RWPE2 (cell line): Measurements from ENCODE around the gene WFDC6.
"Not testable (repeated sequence)": the region's sequence is repeated elsewhere in the genome, so short reads cannot be mapped to it uniquely, and the experiment has no call there.

Experiments used
- ATAC-seq: fragments of 200-7000 bp; cut with Tn5 transposase; 3 replicates; pipeline ENCODE4 v1.9.1; 2021; ENCODE audit warnings: low read depth
- DNase-seq: peaks from one replicate; pipeline ENCODE4 v3.0.0-alpha.2; 2020; ENCODE audit warnings: low spot score
- H3K27ac ChIP-seq: fragments of 450-650 bp; 2 replicates; pipeline ENCODE4 v1.5.1; 2017; ENCODE audit warnings: mild to moderate bottlenecking; ENCODE audit not compliant: poor library complexity, severe bottlenecking
- H3K27me3 ChIP-seq: fragments of 250-450 bp; sonication (Bioruptor Pico); 2 replicates; pipeline ENCODE4 v1.5.1; 2021; ENCODE audit warnings: mild to moderate bottlenecking, moderate library complexity; ENCODE audit not compliant: insufficient read depth, poor library complexity, severe bottlenecking
- H3K36me3 ChIP-seq: fragments of 250-450 bp; sonication (Bioruptor Pico); 2 replicates; pipeline ENCODE4 v1.5.1; 2020; ENCODE audit warnings: low read depth, mild to moderate bottlenecking, moderate library complexity
- H3K4me1 ChIP-seq: fragments of 250-450 bp; sonication (Bioruptor Pico); 2 replicates; pipeline ENCODE4 v1.5.1; 2021; ENCODE audit warnings: mild to moderate bottlenecking, moderate library complexity; ENCODE audit not compliant: insufficient read depth, poor library complexity, severe bottlenecking
- H3K4me3 ChIP-seq: fragments of 250-450 bp; sonication (Bioruptor Pico); 2 replicates; pipeline ENCODE4 v1.5.1; 2021; ENCODE audit warnings: mild to moderate bottlenecking, moderate library complexity; ENCODE audit not compliant: severe bottlenecking
- H3K9me3 ChIP-seq: fragments of 250-450 bp; sonication (Bioruptor Pico); 2 replicates; pipeline ENCODE4 v1.5.1; 2021; ENCODE audit warnings: mild to moderate bottlenecking, moderate library complexity; ENCODE audit not compliant: severe bottlenecking
- TF ChIP-seq, protein P1 (sequence below): fragments of 450-650 bp; IDR thresholded peaks from one replicate; pipeline ENCODE4 v1.5.1; 2017; ENCODE audit warnings: mild to moderate bottlenecking, moderate library complexity; ENCODE audit not compliant: poor library complexity, severe bottlenecking

The WFDC6 gene

DNA sequence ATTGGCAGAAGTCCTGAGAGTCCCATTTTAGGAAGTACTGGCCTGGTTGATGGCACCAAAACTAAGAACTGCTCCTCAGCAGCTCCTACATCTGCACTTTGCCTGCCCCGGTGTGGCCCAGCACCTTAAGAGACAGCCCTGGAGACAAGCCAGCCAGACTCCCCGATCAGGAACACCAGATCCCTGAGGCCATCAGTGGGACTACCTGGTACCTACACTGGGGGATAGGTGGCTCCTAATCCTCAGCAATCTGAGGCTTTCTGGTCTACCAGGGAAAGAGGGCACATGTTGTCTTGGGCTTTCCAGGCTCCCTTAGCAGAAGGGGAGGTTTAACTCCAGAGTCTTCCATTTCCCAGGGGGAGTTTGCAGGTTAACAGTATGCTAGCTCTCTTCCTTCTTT is at the start of gene WFDC6:
WFDC6 (minus strand) TSS at position 101 of the 400 bp plus-strand sequence; CDS start at position 26, 75 bp downstream.
- H3K36me3 ChIP-seq, result no peaks in the 10 kb centered on the region
- no peaks in the 10 kb centered on the region for H3K4me1 ChIP-seq
- H3K4me3 ChIP-seq, result no peak within 1 kb of the TSS
- peaks cover 45% of the 10 kb centered on the region for H3K27me3 ChIP-seq
- H3K27ac ChIP-seq, result no peak within 1 kb of the TSS
- no peaks in the 10 kb centered on the region for H3K9me3 ChIP-seq
- ATAC-seq, result no peak
- TF ChIP-seq, protein P1, sequence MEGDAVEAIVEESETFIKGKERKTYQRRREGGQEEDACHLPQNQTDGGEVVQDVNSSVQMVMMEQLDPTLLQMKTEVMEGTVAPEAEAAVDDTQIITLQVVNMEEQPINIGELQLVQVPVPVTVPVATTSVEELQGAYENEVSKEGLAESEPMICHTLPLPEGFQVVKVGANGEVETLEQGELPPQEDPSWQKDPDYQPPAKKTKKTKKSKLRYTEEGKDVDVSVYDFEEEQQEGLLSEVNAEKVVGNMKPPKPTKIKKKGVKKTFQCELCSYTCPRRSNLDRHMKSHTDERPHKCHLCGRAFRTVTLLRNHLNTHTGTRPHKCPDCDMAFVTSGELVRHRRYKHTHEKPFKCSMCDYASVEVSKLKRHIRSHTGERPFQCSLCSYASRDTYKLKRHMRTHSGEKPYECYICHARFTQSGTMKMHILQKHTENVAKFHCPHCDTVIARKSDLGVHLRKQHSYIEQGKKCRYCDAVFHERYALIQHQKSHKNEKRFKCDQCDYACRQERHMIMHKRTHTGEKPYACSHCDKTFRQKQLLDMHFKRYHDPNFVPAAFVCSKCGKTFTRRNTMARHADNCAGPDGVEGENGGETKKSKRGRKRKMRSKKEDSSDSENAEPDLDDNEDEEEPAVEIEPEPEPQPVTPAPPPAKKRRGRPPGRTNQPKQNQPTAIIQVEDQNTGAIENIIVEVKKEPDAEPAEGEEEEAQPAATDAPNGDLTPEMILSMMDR, result no peak
- no peak for DNase-seq

DNA sequence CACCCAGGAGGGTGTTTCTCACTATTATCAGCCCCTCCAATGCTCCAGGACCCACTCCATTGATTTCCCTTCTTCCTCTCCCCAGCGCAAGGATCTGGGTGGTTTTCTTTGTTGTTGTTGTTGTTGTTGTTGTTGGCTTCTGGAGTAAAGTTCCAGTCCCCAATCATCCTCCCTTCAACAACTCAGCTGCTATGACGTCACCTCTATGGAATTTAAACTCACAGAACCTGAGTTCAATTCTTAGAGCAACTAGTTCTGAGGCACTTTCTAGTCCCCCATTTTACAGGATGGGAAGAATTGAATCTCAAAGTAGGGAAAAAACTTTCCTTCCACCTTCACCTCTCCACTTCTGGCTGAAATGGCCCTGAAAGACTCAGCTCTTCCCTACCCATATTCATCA is 49.5 kb upstream of the WFDC6 start:
- ATAC-seq, result no peak
- TF ChIP-seq, protein P1, result no peak
- Histone ChIP-seq H3K27ac (no peak overlapping the region), H3K9me3 (peaks cover 2% of the 10 kb centered on the region), H3K4me3 (no peak overlapping the region), H3K27me3 (peaks cover 12% of the 10 kb centered on the region), H3K4me1 (no peaks in the 10 kb centered on the region), H3K36me3 (no peaks in the 10 kb centered on the region)
- DNase-seq, result no peak

- not testable (repeated sequence) for H3K4me1 ChIP-seq, DNase-seq, H3K36me3 ChIP-seq, H3K4me3 ChIP-seq, H3K27ac ChIP-seq, ATAC-seq, H3K9me3 ChIP-seq
- H3K27me3 ChIP-seq, result peaks cover 25% of the 10 kb centered on the region
Measured at GRCh38 chr20:45585986-45586385, 46.7 kb upstream of the WFDC6 start.

- not testable (repeated sequence) for H3K9me3 ChIP-seq, H3K36me3 ChIP-seq, H3K4me3 ChIP-seq, H3K27ac ChIP-seq, H3K4me1 ChIP-seq, ATAC-seq, DNase-seq
- H3K27me3 ChIP-seq, result peaks cover 37% of the 10 kb centered on the region
Measured at GRCh38 chr20:45584294-45584693, 45.0 kb upstream of the WFDC6 start.

GRCh38 chr20:45583502-45583901 is 44.2 kb upstream of the WFDC6 start:
- Histone ChIP-seq H3K27me3 (peaks cover 40% of the 10 kb centered on the region), H3K27ac (no peak overlapping the region), H3K9me3 (no peaks in the 10 kb centered on the region), H3K36me3 (no peaks in the 10 kb centered on the region), H3K4me3 (no peak overlapping the region), H3K4me1 (no peaks in the 10 kb centered on the region)
- no peak for ATAC-seq
- TF ChIP-seq, protein P1, result no peak
- DNase-seq, result no peak

DNA sequence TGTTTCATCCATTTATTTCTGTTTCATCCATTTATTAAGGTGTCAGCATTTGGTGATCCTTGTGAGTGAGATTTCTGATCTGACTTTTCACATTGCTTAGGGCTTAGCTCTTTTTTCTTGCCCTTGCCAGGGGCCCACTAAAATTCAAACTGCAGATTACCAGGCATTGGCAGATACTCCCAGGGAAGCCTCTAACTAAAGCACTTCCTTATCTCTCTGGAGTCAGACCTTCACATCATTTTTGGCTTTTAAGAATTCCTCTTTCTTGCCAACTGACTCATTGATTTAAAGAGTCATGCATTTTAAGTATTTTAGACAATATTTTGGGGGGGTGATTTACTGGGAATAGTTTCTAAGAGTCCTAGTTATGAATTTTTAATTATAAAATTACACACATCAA is 42.4 kb upstream of the WFDC6 start:
- no peak for DNase-seq

More for the DNA sequence above, 42.4 kb upstream of the WFDC6 start:
- ATAC-seq, result no peak
- no peaks in the 10 kb centered on the region for H3K4me1 ChIP-seq
- TF ChIP-seq, protein P1, result no peak
- H3K9me3 ChIP-seq, result no peaks in the 10 kb centered on the region
- H3K27ac ChIP-seq, result no peak overlapping the region
- no peaks in the 10 kb centered on the region for H3K36me3 ChIP-seq
- peaks cover 41% of the 10 kb centered on the region for H3K27me3 ChIP-seq
- no peak overlapping the region for H3K4me3 ChIP-seq
